B cell (primary cell): ENCODE results near the gene GSE1. TPM values are rescaled to one million over a fixed set of nuclear protein-coding genes. Genes with fewer than 3 reads are reported as not detected.

Experiments used
- ATAC-seq: fragments of 200-7000 bp; cut with Tn5 transposase; one replicate; pipeline ENCODE4 v1.10.0; 2021; ENCODE audit warnings: low read depth, mild to moderate bottlenecking, moderate number of reproducible peaks, moderate library complexity
- CTCF ChIA-PET: fragments of 350-600 bp; sonication (Branson Sonifier 250); formaldehyde crosslinking; loops from one replicate; lab custom pipeline; 2021; ENCODE audit warnings: antibody characterized with exemption, inconsistent platforms; lab: Charles Lee
- POLR2A ChIA-PET: fragments of 350-600 bp; sonication (Branson Sonifier 250); formaldehyde crosslinking; loops from one replicate; lab custom pipeline; 2021; ENCODE audit warnings: antibody characterized with exemption; lab: Charles Lee
- DNase-seq: peaks from one replicate; pipeline ENCODE4 v3.0.0; 2013
- H2AFZ ChIP-seq: 2 replicates; pipeline ENCODE4 v1.6.1; 2012; ENCODE audit warnings: mild to moderate bottlenecking, low read depth, low read length; ENCODE audit not compliant: insufficient read depth, poor library complexity, severe bottlenecking
- H3K27ac ChIP-seq, 2 donors: 1 replicate in 1 of 2; 2 replicates in 1 of 2; pipeline ENCODE4 v1.5.1; 2012 to 2013; ENCODE audit warnings: low read length in 2 of 2, mild to moderate bottlenecking in 2 of 2, moderate library complexity in 1 of 2
- H3K27me3 ChIP-seq, 4 experiments: fragments of 200-600 bp in 1 of 4; sonication (generic) in 1 of 4; replicated peaks in 1 of 4; 1 replicate in 2 of 4; 2 replicates in 2 of 4; pipeline versions ENCODE4 v1.6.1 to v1.7.0; 2013 to 2016; ENCODE audit warnings: low read length in 3 of 4, mild to moderate bottlenecking in 2 of 4, mixed read lengths in 1 of 4, moderate library complexity in 1 of 4; ENCODE audit not compliant: insufficient read depth in 4 of 4, control insufficient read depth in 3 of 4; ENCODE audit errors: control extremely low read depth in 1 of 4
- H3K36me3 ChIP-seq, 2 experiments: replicated peaks in 1 of 2; 1 replicate in 1 of 2; 2 replicates in 1 of 2; pipeline versions ENCODE4 v1.6.1 to v1.7.1; 2013; ENCODE audit warnings: low read length in 1 of 2; ENCODE audit not compliant: insufficient read depth in 2 of 2, control insufficient read depth in 1 of 2; ENCODE audit errors: control extremely low read depth in 1 of 2, extremely low read depth in 1 of 2
- H3K4me1 ChIP-seq, 2 donors: fragments of 200-600 bp in 1 of 2; sonication (generic) in 1 of 2; 1 replicate in 1 of 2; 2 replicates in 1 of 2; pipeline versions ENCODE4 v1.5.1 to v1.6.1; 2013 to 2017; ENCODE audit warnings: low read length in 2 of 2; ENCODE audit not compliant: control insufficient read depth in 2 of 2, insufficient read depth in 2 of 2
- H3K4me2 ChIP-seq: replicated peaks from 2 replicates; pipeline ENCODE3; 2012; ENCODE audit warnings: mild to moderate bottlenecking, low read depth, low read length; ENCODE audit not compliant: poor library complexity, severe bottlenecking
- H3K4me3 ChIP-seq, 5 experiments: fragments of 200-600 bp in 1 of 5; sonication (generic) in 1 of 5; 1 replicate in 3 of 5; 2 replicates in 2 of 5; pipeline versions ENCODE4 v1.5.1 to v1.7.0; 2011 to 2016; ENCODE audit warnings: low read length in 4 of 5, mild to moderate bottlenecking in 4 of 5, low read depth in 2 of 5, control low read depth in 1 of 5, moderate library complexity in 1 of 5; ENCODE audit not compliant: insufficient read depth in 1 of 5; ENCODE audit errors: control extremely low read depth in 1 of 5, extremely low read depth in 1 of 5
- H3K79me2 ChIP-seq: fragments of 200-600 bp; sonication (generic); one replicate; pipeline ENCODE4 v1.6.0; 2016; ENCODE audit warnings: low read length; ENCODE audit not compliant: control insufficient read depth, insufficient read depth
- H3K9ac ChIP-seq: fragments of 200-600 bp; sonication (generic); 2 replicates; pipeline ENCODE4 v1.6.1; 2017; ENCODE audit warnings: mild to moderate bottlenecking, low read length, moderate library complexity
- H3K9me3 ChIP-seq, 3 donors: one replicate each; pipeline versions ENCODE4 v1.6.1 to v1.7.1; 2013; ENCODE audit warnings: low read length in 2 of 3; ENCODE audit not compliant: control insufficient read depth in 2 of 3, insufficient read depth in 1 of 3; ENCODE audit errors: control extremely low read depth in 1 of 3
- H4K20me1 ChIP-seq: 2 replicates; pipeline ENCODE4 v1.6.0; 2012; ENCODE audit warnings: mild to moderate bottlenecking, low read length; ENCODE audit not compliant: insufficient read depth, control insufficient read depth, poor library complexity, severe bottlenecking
- H3K27ac Mint-ChIP-seq: one replicate; pipeline ENCODE4 v1.8.0; 2021; ENCODE audit warnings: mixed read lengths
- H3K27me3 Mint-ChIP-seq: one replicate; pipeline ENCODE4 v1.8.0; 2021; ENCODE audit warnings: mixed read lengths
- H3K4me1 Mint-ChIP-seq: one replicate; pipeline ENCODE4 v1.8.0; 2021; ENCODE audit warnings: mixed read lengths
- H3K4me3 Mint-ChIP-seq: one replicate; pipeline ENCODE4 v1.8.0; 2021; ENCODE audit warnings: mixed read lengths
- H3K9me3 Mint-ChIP-seq: one replicate; pipeline ENCODE4 v1.8.0; 2022; ENCODE audit warnings: mixed read lengths; ENCODE audit not compliant: insufficient read depth
- CTCF ChIP-seq: fragments of 200-600 bp; IDR thresholded peaks from one replicate; pipeline ENCODE4 v1.8.0; 2022; ENCODE audit warnings: antibody characterized with exemption, mild to moderate bottlenecking
- EZH2 ChIP-seq: IDR thresholded peaks from 2 replicates; pipeline ENCODE4 v1.6.1; 2012; ENCODE audit warnings: borderline replicate concordance, low read depth, mild to moderate bottlenecking, moderate library complexity, low read length; ENCODE audit not compliant: insufficient read depth, poor library complexity, severe bottlenecking
- whole genome bisulfite sequencing: methylation state at CpG from one replicate; pipeline ENCODE4 v1.1.5; 2013; ENCODE audit warnings: missing lambda C conversion rate; ENCODE audit not compliant: insufficient coverage; 5-methylcytosine and 5-hydroxymethylcytosine counted together
- intact Hi-C: fragments of 100-400 bp; cut with micrococcal nuclease; formaldehyde crosslinking; loops from one replicate; pipeline ENCODE4 v1.10.0; 2022
- polyA plus RNA-seq: library from polyadenylated mRNA; depleted of rRNA; stranded (reverse); fragments of >200 nt; gene quantifications from 2 replicates; pipeline ENCODE4 v1.2.3, GENCODE V29; 2012
- total RNA-seq, 2 donors: library from RNA; stranded (reverse); fragments of 120-200 nt in 1 of 2; gene quantifications; 1 replicate in 1 of 2; 2 replicates in 1 of 2; pipeline versions ENCODE4 v1.2.3 to v1.2.4, GENCODE V29; 2013 to 2022

Gene GSE1
- total and polyA plus RNA-seq, 2 donors (not counting 1 experiment from before 2014, with no cell fraction given), result 57.3 to 76.1 TPM

- 95% methylated on average over 31 of the region's 35 CpGs for WGBS
- no peaks in the 10 kb centered on the region for H3K27me3 ChIP-seq
- DNase-seq (no peak), ATAC-seq (no peak)
- no peak overlapping the region for H3K27ac ChIP-seq
- no peak overlapping the region for H3K4me2 ChIP-seq
- CTCF ChIA-PET, result interaction anchor here (6.7 kb wide), 1 partner anchor 62 kb away, joined by 45 read pairs; no protein-coding TSS in a partner anchor
- H3K4me3 Mint-ChIP-seq, result no peak overlapping the region
- H3K4me1 ChIP-seq, result no peaks in the 10 kb centered on the region
- H3K4me1 Mint-ChIP-seq, result peaks cover 4% of the 10 kb centered on the region
- peaks cover 0 to 6% (median 0%) of the 10 kb centered on the region in 3 donors for H3K9me3 ChIP-seq
- H3K27ac Mint-ChIP-seq, result no peak overlapping the region
- H2AFZ ChIP-seq, result no peak overlapping the region
- no peak overlapping the region for H3K9ac ChIP-seq
- H3K27me3 Mint-ChIP-seq, result no peaks in the 10 kb centered on the region
- H4K20me1 ChIP-seq, result peaks cover 90% of the 10 kb centered on the region
- TF ChIP-seq CTCF (no peak), EZH2 (no peak)
- no peak overlapping the region for H3K4me3 ChIP-seq
- intact Hi-C loops, result no loop called here
- peaks cover 20% of the 10 kb centered on the region for H3K79me2 ChIP-seq
- POLR2A ChIA-PET, result no interaction called here
- H3K36me3 ChIP-seq, result peaks cover 5 to 68% of the 10 kb centered on the region in 2 experiments
- H3K9me3 Mint-ChIP-seq, result no peaks in the 10 kb centered on the region
These were observed 42.4 kb downstream of the GSE1 start for GRCh38 chr16:85655216-85656129.
